NCI-H2029 treated with DMSO at 0.1 percent for 48 hours (cell line): Measurements from ENCODE around the gene RTBDN.

ENCODE experiments used
- DNase-seq: peaks from one replicate; lab custom pipeline; 2025; lab: John Stamatoyannopoulos, UW

The RTBDN gene

DNA sequence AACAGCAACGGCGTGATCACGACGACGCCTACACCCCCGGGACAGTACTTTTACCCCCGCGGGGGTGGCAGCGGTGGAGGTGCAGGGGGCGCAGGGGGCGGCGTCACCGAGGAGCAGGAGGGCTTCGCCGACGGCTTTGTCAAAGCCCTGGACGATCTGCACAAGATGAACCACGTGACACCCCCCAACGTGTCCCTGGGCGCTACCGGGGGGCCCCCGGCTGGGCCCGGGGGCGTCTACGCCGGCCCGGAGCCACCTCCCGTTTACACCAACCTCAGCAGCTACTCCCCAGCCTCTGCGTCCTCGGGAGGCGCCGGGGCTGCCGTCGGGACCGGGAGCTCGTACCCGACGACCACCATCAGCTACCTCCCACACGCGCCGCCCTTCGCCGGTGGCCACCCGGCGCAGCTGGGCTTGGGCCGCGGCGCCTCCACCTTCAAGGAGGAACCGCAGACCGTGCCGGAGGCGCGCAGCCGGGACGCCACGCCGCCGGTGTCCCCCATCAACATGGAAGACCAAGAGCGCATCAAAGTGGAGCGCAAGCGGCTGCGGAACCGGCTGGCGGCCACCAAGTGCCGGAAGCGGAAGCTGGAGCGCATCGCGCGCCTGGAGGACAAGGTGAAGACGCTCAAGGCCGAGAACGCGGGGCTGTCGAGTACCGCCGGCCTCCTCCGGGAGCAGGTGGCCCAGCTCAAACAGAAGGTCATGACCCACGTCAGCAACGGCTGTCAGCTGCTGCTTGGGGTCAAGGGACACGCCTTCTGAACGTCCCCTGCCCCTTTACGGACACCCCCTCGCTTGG is 42.1 kb downstream of the RTBDN start:
- DNase-seq = peak; percentile 54

DNA sequence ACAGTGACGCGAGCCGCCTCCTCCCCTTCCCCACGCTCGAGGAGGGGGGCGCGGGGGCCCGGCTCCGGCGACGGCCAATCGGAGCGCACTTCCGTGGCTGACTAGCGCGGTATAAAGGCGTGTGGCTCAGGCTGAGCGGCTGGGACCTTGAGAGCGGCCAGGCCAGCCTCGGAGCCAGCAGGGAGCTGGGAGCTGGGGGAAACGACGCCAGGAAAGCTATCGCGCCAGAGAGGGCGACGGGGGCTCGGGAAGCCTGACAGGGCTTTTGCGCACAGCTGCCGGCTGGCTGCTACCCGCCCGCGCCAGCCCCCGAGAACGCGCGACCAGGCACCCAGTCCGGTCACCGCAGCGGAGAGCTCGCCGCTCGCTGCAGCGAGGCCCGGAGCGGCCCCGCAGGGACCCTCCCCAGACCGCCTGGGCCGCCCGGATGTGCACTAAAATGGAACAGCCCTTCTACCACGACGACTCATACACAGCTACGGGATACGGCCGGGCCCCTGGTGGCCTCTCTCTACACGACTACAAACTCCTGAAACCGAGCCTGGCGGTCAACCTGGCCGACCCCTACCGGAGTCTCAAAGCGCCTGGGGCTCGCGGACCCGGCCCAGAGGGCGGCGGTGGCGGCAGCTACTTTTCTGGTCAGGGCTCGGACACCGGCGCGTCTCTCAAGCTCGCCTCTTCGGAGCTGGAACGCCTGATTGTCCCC is 42.9 kb downstream of the RTBDN start, which contains the start of gene JUNB:
JUNB (plus strand) TSS at position 142 of the 706 bp plus-strand sequence; CDS start at position 428, 286 bp downstream.
- peak; percentile 81 for DNase-seq

DNA sequence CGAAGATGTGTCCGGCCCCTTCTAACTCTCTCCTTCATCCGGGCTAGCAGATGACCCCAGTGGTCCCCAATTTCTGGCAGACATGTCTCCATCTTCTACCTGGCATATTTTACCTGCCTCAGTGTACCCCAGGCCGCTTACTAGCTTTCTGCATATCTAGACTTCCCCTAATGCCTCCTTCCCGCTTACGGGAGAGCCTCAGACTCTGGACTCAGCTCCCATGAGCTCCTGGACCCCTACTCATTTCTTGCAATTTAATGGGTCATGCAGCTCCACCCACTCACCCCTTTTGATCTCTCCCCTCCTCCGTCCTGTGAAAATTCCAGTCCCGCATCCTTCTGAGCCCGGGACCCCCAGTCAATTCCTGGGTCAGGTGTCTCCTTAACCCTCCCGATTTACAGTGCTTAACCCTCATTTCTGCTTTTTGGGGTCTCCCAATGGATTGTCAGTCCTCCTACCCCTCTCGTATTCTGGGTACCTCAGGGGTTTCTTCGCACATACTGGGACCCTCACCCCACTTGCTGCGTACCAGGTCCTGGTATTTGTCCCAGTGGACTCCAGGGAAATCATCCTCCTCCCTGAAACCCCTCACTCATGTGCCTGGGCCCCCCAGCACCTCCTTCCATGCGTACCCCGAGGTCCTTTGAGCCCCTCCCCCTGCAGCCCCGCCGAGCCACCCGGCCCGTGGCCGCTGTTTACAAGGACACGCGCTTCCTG is 43.6 kb downstream of the RTBDN start:
- no peak for DNase-seq

DNA sequence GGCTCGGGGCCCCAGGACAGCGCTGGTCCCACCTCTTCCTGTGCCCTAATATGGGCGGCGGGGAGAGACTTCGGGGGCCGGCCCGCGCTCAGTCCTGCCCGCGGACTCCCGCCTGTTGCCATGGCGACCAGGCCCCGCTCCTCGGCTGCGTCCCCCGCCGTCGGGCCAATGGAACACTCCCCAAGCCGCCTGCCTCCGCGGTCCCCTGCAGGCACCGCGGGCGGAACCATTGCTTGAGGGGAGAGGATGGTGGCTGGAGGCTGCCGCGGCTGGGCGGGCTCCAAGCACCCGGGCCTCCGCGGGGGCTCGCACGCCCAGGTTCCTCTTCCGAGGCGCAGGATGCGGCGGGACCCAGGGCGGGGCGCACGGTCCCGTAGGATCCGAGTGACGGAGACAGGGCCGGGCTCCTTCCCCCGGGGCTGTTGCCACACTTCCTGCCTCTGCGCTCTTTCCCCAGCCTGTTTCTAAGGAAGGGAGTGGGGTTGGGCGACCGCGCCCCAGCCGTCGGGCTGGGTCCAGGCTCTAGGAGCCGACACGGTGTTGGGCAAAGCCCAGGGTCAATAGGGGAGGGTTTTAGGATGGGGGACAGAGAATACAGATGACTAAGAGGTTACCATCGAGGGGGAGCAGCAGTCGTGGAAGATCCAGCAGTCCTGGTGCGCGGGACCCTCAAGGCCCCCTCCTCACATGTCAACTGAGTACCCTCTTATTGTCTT is 44.3 kb downstream of the RTBDN start:
- DNase-seq = peak; percentile 55

DNA sequence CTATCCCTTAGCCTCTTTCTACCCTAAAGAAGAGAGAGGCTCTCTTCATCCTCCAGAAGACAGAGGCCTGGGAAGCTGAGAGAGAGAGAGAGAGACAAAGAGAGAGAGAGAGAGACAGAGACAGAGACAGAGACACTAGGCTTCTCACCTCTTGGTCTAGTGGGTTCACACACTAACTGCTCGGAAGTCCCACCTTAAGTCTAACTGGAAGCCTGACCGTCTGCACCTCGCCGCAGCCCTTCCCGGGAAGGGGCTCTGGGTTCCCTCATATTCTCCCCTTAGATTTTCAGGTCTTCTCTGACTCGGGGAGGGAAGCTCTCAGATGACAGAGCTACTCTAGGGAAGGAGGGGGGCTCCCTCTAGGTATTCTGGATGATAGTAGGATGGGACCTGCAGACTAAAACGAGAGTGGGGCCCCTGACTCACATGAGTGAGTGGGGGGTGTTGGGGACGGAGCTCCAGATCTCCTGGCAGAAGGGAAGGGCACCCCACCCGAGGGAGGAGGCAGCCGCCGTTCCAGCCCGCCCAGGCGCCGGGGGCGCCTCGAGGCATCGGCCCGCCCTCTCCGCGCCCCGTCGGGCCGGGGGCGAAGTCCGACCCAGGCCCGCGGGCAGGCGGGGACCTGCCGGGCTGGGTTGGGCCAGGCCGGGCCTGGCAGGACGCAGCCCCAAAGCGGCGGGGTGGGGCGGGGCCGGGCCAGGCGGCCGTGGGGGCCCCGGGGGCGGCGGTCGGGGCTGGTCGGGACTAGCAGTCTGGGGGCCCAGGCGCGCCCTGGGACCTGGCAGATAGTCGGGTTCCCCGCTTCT is 45.1 kb downstream of the RTBDN start:
- DNase-seq = no peak

DNA sequence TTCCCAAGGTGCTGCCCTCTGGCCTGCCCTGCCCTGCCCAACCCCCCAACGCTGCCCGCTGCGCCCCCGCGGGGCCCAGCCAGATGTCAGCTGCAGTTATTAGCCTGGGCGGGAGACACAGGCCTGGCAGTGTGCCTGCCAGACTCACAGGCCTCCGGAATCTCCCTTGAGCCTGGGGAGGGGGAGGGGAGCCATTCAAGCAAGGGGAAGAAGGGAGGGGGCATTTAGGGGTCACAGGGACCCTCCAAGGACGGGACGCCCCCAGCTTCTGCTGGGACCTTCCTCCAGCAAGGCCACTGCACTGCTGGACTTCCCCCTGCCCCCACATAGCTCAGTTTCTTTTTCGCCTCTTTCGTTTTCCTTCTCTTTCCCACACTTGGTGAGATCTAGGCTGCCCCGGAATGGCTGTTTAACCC is 45.7 kb downstream of the RTBDN start:
- DNase-seq = no peak

DNA sequence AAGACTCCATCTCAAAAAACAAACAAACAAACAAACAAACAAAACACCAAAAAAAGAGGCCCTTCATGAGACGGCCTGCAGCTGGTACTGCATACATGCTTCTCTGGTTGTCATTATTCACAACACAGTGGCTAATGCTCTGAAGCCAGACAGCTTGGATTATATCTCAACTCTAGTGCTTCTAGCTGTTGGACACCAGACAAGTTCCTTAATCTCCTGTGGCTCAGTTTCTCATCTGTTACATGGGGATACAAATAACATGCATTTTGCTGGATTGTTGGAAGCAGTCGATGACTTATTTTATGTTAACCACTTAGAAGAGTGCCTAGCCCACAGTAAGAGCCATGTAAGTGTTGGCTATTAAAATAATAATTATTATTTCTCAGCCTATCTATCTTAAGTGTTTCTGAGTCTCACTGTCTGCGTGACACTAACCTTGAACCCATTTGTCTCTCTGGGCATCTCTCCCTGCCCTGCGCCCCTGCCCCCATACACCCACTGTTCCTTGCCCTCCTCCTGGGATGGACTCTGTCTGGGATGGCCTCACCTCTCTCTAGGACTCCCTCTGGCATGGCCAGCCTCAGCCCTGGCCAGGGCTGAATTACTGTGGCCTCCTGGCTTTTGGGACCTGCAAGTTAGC is 46.2 kb downstream of the RTBDN start:
- DNase-seq = no peak

DNA sequence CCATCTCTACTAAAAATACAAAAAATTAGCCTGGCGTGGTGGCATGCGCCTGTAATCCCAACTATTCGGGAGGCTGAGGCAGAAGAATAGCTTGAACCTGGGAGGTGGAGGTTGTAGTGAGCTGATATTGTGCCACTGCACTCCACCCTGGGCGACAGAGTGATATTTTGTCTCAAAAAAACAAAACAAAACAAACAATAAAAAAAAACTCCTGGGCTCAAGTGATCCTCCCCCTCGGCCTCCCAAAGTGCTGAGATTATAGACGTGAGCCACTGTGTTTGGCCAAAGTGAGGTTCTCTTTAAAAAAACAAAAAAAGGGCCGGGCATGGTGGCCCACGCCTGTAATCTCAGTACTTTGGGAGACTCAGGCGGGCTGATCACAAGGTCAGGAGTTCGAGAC is 46.9 kb downstream of the RTBDN start:
- no peak for DNase-seq

DNA sequence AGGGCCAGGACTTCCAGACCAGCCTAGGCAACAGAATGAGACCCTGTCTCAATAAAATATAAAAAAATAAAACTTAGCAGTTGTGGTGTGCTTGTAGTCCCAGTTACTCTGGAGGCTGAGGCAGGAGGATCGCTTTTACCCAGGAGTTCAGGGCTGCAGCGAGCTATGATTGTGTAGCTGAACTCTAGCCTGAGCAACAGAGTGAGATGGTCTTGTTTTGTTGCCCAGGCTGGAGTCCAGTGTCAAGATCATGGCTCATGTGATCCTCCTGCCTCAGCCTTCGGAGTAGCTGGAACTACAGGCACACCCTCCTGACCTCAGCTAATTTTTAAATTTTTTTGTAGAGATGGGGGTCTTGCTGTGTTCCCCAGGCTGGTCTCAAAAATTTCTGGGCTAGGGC is 47.4 kb downstream of the RTBDN start:
- DNase-seq = no peak

DNA sequence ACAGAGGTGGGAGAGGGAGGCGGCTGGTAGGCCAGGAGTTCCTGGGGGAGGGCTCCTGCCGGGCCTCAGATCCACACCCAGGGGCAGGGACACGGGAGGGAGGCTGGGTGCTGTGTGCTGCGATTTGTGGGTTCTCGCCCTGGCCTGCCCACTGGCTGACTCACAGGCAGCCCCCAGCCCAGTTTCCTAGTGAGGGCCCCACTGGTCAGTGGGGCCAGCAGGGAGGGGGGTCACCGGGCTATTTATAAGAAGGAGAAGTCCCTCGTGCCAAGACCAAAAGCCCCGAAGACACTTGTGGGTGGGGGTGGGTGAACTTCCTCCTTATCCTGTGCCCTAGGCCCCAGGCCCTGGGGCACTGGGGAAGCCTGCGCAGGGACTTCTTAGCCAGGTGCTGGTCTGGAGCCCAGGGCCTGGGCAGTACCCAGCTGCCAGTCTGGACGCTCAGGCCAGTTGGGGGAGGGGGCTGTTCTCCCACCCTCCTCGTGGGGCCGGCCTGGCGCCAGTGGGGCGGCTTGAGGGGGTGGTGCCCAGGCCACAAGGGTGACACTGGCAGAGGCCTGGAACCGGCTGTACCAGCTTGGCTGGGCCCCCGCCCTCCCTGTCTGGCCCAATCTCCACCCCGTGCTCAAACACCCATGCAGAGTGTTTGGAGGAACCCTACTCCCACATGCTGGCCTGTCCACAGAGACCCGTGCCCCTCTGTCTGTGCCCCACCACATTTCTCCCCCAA is 48.1 kb downstream of the RTBDN start:
- DNase-seq = no peak

DNA sequence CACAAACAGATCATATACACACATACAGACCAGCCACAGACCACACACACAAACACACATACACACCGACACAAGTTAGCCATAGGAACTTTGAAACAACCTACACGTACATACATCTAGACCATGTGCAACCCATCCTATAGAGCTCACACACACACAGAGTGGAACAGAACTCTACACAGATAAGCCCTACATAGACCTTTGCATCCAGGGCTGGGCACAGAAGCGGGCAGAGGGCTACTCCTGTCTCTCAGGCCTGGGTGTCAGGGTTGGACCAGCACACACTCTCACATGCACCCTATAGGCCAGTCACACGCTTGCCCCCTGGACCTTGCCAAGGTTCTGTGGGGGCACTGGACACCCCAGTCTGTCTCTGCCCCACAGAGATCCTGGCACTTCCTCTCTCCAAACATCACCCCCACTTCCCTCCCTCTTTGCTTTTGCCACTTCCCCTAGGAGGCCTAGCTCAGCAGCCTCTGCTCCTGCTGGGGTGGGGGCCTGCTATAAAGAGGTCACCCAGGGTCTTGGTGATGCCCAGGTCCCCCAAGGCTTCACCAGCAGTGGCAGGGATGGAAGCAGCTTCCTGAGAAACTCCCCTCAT is 48.8 kb downstream of the RTBDN start:
- no peak for DNase-seq

DNA sequence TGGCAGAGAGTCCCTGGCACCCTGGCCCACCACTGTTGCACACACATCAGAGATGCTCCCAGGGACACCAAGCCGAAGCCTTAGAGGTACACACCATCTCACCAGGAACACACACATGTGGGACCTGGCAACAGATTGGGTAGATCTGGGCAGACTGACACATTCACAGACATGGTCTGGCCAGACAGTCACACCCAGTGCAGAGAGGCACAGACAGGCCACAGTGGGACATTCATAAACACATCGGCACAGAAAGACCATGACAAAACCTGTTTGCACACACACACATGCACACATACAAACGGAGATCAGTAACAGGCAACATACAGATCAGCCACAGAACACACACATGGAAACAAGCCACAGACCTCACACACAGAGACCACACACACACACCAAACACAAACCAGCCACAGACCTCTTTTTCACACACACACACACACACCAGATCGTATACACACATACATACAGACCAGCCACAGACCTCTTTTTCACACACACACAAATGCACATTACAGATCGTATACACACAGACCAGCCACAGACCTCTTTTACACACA is 49.4 kb downstream of the RTBDN start:
- no peak for DNase-seq

DNA sequence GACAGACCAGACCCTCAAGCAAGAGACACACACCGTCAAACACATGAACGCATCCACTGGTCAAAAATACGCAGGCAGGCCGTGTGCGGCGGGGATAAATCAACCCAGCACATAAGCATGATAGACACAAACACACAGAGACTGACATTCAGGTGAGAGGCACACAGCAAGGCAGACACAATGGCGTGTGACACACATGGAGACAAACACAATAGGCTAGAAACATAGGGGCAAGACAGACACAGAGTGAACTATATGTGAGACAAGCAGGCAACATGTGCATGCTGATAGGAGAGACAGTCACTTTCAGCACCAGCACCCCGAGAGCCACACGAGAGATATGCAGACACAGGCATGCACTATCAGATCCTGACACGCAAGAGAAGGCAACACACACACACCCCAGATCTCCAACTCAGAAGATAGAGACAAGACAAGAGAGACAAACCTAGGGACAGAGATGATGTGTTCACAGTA is 49.9 kb downstream of the RTBDN start:
- no peak for DNase-seq

DNA sequence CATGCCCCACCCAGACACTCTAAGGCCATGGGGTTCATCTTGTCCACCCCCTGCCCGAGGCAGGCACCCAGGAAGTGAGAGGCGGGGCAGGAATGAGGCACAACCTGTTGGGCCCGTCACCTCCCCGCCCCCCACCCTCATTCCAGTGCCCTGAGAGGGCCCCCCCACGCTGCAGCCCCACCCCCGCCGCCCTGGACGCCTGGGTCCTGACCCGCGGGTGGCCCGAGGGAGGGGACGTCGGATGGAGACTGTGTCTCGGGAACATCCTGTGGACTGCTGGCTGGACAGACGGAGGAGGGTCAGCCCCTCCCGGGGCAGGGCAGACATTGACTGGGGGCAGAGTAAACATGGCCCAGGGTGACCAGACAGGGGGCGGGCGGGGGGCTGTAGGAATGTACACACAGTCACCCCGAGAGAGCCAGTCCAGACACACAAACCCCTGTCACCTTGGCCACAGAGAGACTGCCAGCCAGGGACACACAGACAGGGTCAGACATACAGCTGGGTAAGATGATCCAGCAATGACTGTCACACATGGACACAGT is 50.5 kb downstream of the RTBDN start:
- DNase-seq = no peak

DNA sequence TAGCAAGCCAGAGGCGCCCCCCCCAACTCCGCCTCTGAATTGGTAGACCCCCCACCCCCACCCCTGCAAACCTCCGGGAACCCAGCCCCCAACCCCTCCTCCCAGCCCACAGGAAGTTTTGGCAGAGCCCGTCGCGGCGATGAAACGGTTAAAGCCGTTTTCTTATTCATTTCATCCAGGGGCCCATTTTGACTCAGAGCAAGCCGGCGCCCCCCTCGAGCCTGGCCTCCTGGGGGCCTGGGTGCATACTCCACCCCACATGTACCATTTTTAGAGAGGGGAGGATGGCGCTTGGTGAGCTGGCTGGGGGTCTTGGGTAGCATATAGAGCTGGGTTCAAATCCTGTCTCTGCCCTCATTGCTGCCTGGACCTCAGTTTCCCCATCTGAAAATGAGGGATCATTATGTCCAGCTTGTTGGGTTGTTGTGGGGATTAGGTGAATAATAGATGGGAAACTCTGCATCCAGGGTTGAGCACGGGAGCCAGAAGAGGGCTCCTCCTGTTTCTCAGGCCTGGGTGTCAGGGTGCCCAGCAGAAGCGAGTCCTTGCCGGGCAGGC is 51.0 kb downstream of the RTBDN start:
- no peak for DNase-seq

DNA sequence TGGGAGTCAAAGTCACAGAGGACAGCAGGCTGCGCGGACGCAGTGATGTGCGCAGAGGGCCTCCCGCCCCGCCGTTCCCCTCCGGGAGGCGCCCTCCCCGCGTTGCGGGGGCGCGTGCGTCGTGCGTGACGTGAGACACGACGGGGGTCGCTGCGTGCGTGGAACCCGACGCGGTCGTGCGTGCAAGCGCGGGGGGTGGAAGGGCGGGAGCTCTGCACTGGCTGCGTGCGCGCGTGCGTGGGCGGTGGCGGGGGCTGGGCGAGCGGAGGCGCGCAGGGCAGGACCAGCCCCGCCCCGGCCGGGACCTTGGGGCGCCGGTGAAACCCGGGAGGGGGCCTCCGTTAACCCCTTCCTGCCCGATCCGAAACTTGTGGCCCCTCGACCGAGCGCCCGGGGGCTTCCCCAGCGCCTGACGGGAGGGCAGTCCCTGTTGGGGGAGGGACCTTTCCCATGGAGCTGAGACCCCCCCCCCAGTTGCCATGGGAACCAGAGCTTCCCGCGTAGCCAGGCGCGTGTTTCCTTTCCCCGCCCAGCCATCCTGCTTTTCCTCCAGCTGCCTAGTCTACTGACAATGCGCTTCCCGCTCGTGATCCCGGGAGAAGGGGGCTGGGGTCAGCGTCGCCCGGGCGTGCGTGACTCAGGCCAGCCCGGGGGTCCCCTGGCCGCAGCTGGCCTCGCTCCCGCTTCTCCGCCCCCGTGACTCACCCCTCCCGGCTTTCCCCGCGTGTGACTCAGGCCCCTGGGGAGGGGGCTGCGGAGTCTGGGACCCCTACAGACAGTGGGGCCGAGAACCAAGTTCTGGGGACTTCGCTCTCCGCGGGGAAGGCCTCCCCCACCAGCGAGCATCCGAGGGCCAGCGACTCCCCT is 51.7 kb downstream of the RTBDN start:
- no peak for DNase-seq

DNA sequence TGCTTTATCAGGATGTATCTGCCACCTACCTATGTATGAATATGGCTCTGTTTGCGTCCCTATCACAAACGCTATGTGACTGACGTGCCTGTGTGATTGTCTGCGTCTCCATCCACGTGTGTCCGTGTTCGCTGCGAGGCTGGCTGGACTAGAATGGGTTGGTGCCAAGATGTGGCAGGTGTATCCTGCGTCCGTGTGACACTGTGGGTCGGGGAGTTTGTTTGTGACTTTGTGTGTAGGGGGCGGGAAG is 52.3 kb downstream of the RTBDN start:
- DNase-seq = no peak
